Measurements from ENCODE around the gene CSPG4.
"Not testable (repeated sequence)": the region's sequence is repeated elsewhere in the genome, so short reads cannot be mapped to it uniquely, and the experiment has no call there.

CSPG4 gene

GRCh38 chr15:75687486-75688277 lies 25.0 kb downstream of the CSPG4 start:
- DNase-seq (ENCODE audit: low spot score) = no peak

GRCh38 chr15:75686212-75686642 lies 26.4 kb downstream of the CSPG4 start:
- peak; percentile 64 for DNase-seq (ENCODE audit: low spot score)

DNA sequence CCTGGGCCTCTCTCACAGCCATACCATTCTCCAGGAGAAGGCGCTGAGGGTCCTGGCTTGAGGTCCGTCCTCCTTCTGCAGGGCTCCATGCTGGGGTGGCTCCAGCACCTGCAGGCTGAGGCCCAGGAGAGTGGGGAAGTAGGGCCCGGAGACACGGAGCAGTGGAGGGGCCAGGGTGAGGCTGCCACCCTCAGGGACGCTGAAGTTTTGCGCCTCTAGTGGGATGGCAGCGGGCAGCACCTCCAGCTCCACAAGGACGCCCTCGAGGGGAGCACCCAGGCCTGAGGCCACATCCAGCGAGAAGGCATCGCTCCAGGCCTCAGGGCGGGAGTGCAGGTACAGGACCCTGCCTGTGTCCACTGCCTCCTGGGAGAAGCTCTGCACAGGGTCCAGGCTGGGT lies 27.5 kb downstream of the CSPG4 start:
- DNase-seq (ENCODE audit: low spot score) = no peak

GRCh38 chr15:75684648-75685047 lies 28.0 kb downstream of the CSPG4 start:
- DNase-seq (ENCODE audit: low spot score) = no peak

DNA sequence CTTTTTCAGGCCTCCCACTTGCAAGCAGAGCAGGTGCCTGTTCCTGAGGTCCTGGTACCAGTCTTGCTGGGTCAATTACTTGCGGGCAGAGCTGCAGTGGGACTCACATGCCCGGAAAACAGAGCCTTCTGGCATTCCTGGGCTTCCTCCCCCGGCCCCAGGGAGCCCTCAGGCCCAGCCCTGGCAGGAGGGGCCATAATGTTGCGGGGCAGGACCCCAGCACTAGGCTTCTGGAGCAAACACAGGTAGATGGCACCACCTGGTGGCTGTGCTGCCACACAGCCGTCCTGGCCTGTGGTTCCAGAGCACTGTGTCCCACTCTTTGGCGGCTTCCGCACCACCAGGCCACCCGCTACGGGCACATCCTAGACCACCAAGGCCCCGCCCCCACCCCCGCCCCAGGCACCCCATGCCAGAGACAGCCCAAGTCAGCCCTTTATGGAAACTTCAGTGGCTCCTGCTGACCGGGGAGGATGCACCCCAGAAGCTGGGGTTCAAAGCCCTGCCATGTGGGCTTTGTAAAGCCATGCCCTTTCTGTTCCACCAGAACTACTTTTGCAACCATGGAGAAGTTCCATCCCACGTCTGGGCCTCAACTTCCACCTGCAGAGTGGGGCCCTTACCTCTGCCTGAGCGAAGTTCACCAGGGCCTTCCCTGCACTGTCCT lies 28.9 kb downstream of the CSPG4 start:
- DNase-seq (ENCODE audit: low spot score) = peak; percentile 57

DNA sequence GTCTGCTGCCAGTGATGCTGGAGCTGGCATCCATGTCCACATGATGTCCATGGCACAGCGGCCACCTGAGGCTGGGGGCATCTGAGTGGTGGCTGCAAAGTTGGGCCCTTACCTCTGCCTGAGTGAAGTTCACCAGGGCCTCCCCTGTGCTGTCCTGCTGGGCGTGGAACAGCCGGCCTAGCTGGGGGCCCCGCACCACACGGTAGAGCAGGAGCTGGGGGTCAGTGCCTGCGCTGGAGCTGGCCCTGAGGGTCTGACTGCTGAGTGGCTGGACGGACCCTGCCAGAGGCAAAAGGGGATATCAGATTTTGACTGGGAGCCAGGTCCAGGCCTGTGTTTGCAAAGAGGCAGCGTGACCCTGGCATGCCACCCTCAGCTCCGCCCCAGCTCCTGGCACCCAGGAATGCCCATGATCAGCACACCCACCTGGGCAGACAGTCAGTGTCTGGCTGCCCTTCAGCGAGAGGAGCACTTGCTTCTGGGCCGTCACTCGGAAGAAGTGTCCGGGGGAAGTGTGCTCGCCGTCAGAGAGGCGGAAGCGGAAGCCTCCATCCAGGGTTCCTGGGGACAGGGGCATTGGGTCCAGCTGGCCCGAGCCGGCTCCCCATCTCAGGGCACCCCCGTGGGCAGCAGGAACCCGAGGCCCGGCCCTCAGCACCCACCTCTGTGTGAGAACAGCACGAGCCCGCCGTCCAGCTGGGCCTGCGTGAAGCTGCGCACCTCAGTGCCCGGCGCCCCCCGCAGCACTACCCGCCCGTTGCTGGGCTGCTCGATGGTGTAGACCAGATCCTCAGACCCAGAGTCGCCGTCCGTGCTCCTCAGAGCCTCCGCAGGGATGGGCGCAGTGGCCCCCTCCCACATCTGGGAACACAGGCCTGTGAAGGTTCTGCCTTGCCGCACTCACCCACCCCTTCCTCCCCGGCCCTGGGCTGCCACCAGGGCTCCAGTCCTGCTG lies 30.2 kb downstream of the CSPG4 start:
- no peak for DNase-seq (ENCODE audit: low spot score)

DNA sequence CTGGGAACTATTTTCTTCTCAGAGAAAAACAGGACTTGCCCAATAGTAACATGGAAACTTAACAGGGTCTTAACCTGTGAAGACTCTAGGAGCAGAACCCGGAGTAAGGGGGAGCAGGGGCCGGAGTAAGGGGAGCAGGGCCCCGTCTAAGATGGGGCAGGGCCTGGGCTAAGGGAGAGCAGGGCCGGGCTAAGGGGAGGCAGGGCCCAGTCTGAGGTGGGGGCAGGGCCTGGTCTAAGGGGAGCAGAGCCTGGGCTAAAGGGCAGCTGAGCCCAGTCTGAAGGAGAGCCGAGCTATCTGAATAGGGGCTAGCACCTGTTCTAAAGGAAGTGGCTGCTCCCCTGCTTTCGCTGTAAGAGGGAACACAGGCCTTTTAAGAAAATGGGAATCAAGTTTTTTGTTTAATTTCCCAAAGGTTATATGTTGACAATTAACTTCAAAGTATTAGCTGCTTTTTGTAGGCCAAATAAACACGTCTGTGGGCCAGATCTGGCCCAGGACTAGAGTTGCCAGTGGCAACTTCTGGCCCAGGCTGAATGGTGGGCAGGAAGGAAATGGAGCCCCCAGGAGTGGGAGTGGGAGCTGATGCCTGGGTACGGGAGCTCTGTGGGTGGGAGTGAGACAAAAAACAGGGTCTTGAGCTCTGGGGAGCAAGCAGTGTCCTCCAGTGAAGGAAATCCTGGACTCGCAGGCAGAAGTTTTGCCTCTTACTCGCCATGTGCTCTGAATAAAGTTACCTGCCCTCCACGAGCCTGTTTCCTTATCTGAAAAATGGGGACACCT lies 32.5 kb downstream of the CSPG4 start:
- DNase-seq (ENCODE audit: low spot score) = no peak

DNA sequence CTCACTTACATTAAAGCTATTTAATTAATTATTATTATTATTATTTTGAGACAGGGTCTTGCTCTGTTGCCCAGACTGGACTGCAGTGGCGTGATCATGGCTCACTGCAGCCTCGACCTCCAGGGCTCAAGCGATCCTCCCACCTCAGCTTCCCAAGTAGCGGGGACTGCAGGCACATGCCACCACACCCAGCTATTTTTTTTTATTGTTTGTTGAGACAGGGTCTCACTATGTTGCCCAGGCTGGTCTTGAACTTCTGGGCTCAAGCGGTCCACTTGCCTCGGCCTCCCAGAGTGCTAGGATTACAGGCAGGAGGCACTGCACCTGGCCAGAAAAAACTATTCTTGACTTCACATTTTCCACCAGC lies 34.3 kb downstream of the CSPG4 start:
- DNase-seq (ENCODE audit: low spot score) = not testable (repeated sequence)

DNA sequence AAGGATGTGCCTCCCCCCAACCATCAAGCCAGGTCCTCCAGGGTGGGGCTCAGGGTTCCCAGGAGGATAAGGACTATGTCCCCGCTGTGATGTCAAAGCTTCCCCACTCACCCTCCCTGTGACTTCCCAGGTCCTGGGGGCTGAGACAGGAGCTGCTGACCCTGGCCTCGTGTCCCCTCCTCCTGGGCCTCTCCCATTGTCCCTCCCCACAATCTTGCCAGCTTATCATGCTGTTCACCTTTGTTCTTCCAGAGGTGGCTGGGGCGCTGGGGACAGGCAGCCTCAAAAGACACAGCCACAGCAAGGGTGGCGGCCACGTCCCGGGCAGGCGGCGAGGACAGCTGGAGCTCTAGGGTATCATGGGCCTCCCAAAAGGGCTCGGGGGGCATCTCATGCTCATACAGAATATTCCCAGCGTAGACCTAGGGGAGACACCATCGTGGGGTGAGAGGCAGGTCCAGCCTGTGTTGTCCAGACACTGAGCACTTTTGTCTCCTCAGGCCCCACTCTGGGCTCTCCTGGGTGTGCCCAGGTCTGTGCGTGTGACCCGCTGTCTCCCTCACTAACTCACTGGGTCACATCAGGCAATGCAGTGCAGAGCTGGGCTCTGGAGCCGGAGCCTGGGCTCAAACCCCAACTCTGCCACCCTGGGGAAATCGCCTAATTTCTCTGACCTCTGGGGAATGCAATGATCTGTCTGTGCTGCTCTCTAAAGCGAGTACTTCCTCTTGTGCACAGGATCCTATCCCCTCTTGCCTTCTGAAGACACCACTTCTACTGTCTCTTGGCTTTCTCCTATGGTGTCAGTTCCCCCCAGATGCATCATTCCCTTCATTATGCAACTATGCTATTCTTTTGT lies 35.0 kb downstream of the CSPG4 start:
- DNase-seq (ENCODE audit: low spot score) = no peak

GRCh38 chr15:75676688-75677464 lies 35.8 kb downstream of the CSPG4 start:
- no peak for DNase-seq (ENCODE audit: low spot score)

DNA sequence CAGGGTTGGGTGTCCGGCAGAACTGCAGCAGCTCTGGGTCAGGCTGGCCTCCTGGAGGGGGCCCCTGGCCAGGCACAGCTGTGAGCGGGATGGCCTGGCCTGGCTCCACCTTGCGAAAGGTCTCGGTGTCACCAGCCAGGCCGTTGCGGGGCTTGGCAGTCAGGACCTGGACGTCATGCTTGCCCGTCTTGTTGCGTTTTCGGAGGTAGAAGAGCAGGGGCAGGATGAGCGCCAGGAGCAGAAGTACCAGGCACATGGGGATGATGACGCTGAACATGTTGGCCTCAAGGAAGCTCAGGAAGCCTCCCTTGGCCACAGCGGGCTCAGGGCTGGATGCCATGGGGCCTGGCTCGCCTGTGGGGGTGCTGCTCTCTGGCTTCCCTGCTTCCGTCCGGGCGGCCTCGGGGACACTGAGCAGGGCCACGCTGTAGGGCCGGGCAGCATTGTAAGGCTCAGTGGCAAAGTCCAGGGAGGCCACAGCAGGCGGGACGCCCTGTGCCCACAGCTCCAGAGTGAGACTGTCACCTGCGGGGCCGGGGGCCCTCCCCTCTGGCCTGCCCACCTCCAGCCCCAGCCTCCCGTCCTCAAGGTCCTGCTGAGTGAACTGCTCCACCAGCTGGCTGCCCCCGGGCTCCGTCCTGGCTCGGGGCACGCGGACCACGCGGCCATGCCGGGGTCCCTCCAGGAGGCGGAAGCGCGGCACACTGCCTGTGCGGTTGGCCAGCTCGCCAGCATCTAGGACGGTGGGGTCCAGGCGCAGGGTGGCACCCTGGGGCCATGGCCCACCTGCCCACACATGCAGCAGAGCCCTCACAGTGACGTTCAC lies 36.9 kb downstream of the CSPG4 start:
- DNase-seq (ENCODE audit: low spot score) = no peak

- DNase-seq (ENCODE audit: low spot score) = no peak
Measured at GRCh38 chr15:75674366-75674765, 38.3 kb downstream of the CSPG4 start.

DNA sequence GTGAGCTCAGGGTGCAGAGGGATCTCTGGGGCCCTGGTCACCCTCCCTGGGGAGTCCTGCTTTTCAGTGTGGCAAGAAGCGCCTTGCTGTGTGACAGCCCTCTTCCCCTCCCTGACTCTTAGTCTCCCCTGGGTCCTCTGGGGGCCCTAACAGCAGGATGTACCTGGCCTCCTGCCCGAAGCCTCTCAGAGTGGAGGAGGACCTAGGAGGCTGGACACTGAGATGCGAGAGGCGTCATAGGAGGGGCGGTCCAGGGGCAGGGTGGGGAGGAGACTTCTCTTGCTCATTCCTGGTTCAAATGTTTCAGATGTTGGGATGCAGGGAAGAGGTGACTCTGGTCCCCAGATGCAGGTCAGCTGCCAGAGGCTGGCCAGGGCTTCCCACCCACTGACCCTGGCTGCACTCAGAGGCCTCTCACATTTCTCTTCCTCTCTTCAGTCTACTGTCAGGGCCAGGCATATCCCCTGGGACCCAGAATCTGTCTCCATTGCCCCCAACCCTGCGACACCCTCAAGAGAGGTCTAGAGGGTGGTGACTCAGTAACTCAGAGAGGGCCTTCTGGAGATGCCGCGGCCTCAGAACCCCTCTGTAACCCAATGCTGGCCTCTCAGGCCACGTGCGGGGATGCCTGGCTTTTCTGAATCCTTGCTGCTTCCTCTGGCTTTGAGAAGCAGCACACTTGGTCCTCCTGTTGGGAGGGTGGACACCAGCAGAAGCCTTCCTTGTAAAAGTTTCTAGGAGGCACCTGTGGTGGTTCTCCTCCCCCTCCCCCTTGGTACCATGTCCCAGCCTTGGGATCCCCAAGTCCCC lies 39.0 kb downstream of the CSPG4 start:
- DNase-seq (ENCODE audit: low spot score) = no peak

DNA sequence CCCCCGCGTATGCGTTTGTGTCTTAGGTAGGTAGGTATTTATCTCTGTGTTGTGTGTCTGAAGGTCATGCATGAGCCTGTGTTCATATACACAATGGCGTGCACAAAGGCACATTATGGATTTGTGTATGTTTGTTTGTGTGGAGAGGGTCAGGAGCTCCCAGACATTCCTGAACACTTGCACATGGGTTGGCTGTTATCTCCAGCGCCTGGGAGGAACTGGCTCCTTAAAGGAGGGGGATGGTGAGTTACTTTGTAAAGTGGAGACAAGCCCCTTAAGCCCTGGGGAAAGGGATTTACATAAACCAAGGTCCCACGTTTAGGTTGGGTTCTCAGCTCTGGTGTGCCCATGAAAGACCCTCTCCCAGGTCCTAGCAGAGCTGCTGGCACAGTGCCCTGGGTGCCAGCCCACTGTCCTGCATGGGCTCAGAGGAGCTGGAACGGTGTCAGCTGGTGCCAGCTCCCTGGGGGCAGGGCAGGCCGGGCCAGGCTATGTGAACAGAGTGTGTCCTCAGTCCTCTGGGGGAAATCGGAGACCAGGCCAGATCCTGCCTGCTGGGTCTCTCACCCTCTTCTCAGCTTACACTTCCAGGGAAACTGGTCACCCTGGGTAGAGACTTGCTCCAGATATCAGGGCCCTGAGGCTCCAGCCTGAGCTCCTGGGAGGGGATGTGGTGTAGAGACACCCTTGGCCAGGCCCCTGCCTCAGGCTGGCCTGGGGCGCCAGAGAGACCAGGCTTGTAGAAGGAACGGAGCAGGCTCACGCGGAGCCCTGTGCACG lies 39.8 kb downstream of the CSPG4 start:
- no peak for DNase-seq (ENCODE audit: low spot score)

GRCh38 chr15:75671730-75672602 lies 40.7 kb downstream of the CSPG4 start:
- DNase-seq (ENCODE audit: low spot score) = no peak

GRCh38 chr15:75669879-75670212 lies 42.8 kb downstream of the CSPG4 start:
- DNase-seq (ENCODE audit: low spot score) = no peak
